DND-41 (cell line): ENCODE results near the gene C1orf185.

Experiments used
- EZH2 ChIP-seq: IDR thresholded peaks from 3 replicates; pipeline ENCODE4 v1.6.1; 2012; ENCODE audit warnings: borderline replicate concordance, low read depth, mild to moderate bottlenecking, moderate library complexity, low read length, inconsistent platforms; ENCODE audit not compliant: severe bottlenecking
- TF ChIP-seq, protein P1 (sequence below): IDR thresholded peaks from 2 replicates; pipeline ENCODE4 v1.5.1; 2012; ENCODE audit warnings: borderline replicate concordance, low read length, moderate library complexity, mild to moderate bottlenecking; ENCODE audit not compliant: poor library complexity, severe bottlenecking; ENCODE audit errors: extremely low read depth

DNA sequence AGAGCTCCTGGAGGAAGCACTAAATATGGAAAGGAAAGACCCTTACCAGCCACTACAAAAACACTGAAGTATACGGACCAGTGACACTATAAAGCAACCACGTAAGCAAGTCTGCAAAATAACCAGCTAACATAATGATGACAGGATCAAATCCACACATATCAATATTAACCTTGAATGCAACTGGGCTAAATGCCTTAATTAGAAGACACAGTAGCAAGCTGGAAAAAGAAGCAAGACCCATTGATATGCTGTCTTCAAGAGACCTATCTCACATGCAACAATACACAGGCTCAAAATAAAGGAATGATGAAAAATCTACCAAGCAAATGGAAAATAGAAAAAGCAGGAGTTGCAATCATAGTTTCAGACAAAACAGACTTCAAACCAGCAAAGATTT is 31.0 kb downstream of the C1orf185 start:
- TF ChIP-seq, protein P1, sequence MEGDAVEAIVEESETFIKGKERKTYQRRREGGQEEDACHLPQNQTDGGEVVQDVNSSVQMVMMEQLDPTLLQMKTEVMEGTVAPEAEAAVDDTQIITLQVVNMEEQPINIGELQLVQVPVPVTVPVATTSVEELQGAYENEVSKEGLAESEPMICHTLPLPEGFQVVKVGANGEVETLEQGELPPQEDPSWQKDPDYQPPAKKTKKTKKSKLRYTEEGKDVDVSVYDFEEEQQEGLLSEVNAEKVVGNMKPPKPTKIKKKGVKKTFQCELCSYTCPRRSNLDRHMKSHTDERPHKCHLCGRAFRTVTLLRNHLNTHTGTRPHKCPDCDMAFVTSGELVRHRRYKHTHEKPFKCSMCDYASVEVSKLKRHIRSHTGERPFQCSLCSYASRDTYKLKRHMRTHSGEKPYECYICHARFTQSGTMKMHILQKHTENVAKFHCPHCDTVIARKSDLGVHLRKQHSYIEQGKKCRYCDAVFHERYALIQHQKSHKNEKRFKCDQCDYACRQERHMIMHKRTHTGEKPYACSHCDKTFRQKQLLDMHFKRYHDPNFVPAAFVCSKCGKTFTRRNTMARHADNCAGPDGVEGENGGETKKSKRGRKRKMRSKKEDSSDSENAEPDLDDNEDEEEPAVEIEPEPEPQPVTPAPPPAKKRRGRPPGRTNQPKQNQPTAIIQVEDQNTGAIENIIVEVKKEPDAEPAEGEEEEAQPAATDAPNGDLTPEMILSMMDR, result no peak
- TF ChIP-seq EZH2, result no peak
